ENCODE measurements around the gene PSD2.

Gene PSD2

DNA sequence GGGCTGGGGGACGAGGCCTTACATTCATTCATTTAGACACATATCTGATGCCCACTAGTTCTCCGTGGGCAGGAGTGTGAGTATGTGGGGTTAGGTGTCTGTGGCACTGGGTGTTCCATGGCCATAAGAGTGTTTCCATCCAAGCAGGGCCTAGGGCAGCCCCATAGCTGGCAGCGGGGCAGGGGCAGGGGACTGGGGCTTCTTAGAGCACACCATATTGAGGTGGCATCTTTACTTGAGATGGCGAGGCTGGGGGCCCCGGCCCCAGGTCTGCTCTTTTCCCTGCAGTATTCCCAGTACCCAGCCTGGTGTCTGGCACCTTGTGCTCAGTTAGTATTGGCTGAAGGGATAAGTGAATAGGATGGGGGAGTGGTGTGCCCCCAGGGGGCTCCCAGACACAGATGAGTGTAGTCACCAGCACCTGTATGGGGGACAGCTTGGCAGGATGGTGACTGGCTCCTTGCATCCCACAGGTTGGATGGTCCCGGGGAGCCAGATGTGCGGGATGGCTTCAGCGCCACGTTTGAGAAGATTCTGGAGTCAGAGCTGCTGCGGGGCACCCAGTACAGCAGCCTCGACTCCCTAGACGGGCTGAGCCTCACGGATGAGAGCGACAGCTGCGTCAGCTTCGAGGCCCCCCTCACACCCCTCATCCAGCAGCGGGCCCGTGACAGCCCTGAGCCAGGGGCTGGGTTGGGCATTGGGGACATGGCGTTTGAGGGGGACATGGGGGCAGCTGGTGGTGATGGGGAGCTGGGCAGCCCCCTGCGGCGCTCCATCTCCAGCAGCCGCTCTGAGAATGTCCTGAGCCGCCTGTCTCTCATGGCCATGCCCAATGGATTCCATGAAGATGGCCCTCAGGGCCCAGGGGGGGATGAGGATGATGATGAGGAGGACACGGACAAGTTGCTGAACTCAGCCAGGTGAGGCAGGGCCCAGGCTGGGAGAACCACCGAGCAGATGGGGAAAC is 17.5 kb downstream of the PSD2 start:
- no peak for DNase-seq

DNA sequence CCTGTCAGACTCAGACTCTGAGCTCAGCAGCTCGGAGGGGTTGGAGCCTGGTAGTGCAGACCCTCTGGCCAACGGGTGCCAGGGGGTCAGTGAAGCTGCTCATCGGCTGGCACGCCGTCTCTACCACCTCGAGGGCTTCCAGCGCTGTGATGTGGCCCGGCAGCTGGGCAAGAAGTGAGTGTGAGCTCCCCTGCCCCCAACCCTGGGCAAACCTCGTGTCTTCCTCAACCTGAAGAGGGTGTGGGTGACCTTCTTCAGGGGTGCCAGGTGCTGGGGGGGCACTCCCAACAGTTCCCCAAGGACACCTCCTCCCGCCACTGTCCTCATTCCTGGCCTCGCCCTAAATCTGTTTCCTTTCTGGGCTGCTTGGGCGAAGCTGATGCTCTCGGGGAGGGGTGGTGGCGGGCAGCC is 18.6 kb downstream of the PSD2 start:
- no peak for DNase-seq

DNA sequence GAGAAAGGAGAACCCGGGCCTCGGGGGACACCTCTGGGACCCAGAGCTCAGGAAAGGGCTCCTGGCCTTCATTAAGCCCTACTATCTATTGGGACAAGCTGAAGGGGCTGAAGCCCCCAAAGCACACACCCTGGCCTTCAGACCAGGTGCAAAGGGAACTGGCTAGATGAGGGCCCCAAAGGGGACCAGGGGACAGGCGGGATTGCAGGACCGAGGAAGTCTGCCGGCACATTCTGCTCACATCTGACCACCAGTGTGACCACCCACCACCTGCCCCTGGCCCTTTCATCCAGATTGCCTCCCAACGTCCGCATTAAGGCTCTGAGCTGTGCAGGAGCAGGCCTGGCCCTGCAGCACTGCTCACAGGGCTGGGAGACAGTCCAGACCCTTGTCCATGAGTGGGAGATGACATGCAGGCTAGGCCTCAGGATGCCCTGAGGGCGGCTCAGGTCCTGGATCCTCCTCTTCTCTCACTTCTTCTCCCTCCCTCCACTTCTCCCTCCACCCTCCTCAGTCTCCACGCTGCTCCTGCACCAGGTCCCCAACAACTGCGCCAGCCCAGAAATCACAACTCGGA is 19.2 kb downstream of the PSD2 start:
- no peak for DNase-seq

- DNase-seq = no peak
Measured at GRCh38 chr5:139816566-139816965, 21.0 kb downstream of the PSD2 start.

GRCh38 chr5:139817362-139817761 is 21.8 kb downstream of the PSD2 start:
- DNase-seq = no peak

DNA sequence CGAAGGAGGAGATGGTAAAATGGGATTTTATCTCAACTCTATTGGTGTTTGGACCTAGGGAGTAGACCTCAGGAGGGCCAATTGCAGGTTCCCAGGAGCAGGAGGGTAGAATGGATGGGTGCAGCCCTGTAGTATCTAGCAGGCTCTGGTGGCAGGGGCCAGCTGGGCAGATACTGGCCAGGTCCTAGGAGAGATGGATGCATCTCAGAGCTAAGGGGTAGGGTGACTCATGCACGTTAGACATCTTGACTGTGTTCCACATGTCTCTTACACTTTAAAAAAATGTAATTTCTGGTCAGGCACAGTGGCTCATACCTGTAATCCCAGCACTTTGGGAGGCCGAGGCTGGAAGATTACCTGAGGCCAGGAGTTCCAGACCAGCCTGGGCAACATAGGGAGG is 22.4 kb downstream of the PSD2 start:
- DNase-seq = no peak

DNA sequence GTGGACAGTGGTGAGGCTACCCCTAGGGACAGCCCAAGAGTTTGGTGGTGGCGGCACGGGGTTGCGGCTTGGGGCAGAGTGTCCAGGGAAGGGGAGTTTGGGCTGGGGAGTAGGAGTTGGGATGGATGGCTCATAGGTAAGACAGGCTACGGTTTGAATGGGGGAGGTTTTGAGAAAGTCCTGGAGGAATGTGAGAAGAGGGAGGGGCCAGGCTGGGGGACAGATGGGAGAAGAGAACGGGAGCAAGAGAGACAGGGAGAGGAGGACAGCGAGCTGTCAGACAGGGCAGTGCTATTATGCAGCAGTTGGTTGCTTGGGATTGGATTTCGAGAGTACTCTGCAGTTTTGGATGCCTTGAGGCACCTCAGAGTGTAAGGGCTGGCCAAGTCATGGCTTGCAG is 24.5 kb downstream of the PSD2 start:
- no peak for DNase-seq

- no peak for DNase-seq
Measured at GRCh38 chr5:139820606-139821005, 25.0 kb downstream of the PSD2 start.

DNA sequence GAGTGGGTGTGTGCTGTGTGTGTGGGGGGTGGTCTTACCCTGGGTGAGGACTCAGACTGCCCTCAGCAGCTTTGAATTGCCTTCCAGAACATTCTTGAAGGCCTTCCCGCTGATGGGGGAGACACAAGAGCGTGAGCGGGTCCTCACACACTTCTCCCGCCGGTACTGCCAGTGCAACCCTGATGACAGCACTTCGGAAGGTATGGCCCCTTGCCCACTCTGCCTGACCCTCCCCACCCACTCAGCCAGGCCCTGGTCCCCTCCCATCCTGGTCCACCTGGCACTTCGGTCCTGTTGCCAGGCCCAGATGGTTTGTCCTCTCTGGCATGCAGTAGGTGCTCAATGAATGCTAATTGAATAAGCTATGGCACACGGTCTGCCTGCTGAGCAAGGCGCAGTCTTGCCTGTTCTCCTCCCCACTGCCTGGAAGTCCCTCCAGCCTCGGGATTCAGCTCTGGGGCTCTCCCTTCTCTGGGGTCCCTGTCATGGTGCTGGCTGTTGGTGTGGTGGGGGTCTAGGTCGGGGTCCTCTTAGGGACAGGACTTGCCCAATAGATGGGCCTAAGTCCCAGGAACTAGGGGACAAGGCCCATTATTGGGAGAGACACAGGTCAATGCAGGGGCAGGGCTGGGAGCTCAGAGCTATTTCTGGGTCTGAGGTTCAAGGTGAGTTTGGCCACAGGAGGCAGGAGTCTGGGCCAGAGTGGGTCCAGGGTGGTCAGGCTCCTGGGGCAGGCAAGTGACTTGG is 26.4 kb downstream of the PSD2 start:
- DNase-seq = no peak

DNA sequence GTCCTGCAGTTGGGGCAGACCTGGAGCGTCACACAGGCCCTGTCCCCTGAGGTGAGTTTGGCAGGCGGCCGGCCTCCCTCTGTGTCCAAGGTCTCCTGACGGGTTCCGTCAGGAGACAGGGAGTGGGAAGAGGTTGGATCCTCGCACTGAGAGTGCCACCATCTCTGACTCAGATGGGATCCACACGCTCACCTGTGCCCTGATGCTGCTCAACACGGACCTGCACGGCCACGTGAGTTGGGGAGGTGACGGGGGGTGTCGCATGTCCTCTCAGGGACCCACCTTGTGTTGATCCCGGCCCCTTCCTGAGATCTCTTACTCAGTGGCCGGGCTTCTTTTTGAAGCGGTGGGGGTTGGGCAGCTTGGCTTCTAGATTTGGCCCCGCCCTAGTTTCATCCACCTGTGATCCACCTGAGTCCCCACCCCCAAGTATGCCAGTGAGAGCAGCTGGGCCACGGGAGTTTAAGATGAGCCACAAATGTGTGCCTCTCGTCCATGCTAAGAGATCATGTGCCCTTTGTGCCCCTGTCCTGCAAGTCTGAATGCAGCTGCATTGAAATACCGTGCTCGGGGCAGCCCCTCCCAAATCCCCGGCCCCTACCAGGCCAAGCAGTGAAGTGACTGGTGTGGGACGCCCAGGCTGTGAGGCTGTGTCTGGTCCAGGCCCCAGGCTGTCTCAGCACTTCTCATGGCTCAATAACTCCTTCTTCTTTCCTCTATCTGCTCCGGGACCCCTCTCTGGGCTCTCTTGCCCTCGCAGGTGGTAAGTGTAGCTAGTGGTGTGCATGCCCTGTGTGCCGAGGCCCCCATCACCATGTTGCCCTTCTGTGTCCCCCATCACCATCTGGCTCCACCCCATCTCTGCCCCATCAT is 27.2 kb downstream of the PSD2 start:
- no peak for DNase-seq

DNA sequence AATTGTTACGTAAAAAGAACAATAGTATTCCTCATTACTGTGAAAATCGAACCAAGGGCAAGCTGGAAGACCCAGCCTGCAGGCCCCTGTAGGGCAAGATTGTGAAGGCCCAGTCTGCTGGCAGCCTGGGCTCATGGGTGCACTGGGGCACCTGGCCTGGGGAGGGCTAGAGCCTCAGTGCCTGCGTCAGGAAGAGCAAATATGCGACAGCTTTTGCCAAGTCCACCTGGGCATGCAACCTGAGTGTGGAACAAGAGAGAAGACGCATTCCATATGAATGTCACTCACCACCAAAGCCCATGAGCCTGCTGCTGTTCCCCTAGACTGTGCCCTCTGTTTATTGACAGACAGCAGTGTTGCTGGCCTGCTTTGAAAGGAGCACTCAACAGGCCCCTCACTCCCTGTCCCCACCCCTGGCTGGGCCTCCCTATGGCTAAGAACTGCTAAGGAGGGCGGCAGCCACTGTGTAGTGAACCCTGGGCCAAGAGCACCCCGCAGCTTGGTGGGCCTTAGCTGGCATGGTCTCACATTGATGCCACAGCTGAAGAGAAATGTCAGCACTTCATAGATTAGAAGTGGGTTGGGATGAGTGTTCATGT is 28.2 kb downstream of the PSD2 start:
- DNase-seq = no peak

DNA sequence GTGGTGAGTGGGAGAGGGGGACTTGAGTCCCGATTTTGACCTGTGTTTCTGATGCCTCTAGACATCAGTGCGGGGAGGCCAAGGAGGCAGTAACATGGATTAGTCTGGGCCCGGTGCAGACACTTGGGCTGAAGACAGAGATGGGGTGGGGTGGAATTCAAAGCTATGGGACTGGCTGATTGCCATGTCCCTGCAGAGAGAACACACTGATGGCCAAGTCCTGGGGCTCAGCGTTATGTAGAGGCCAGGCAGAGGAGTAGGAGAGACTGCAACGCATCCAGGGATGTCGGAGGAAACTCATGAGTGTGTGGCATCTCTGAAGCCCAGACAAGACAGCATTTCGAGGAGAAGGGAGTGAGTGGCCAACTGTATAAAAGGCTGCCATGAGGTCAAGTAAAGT is 30.1 kb downstream of the PSD2 start:
- no peak for DNase-seq

DNA sequence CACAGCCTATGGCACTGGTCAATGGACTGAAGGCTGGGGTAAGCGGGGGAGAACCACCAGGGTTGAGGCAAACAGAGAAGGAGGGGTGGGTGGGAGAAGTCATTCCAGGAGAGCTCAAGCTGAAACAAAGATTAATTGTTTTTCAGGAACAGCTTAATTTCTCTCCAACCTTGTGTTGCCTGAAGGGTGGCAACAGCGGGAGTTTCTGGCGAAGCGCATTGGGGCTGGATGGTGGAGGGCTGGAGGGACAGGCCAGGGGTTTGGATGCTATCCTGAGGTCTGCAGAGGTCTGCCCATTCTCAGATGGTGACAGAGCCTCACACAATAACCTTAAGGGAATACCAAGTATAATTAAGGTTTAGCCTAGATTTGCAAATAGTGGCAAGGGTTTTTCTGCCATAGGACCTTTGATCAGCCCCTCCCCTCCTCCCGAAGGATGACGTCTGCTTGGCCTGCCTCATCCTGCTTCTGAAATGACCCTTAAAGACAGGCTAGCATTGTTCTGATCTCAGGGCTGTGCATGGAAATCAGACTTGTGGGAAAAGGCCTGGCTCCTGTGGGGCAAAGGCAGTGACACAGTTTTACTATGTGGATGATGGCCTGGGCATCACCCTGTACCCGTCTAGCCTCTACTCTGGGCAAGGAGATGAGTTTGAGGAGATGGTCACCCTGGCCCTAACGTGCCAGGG is 32.7 kb downstream of the PSD2 start:
- DNase-seq = no peak

DNA sequence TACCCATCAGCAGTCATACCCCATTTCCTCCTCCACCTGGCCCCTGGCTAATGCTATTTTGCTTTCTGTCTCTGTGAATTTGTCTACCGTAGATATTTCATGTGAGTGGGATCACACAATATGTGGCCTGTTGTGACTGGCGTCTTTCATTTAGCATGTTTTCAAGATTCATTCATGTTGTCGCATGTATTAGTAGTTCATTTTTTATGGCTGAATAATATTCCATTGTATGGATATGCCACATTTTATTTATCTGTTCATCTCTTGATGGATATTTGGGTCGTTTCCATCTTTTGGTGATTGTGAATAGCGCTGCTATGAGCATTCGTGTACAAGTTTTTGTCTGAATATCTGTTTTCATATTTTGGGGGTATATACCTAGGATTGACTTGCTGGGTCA is 33.9 kb downstream of the PSD2 start:
- DNase-seq = no peak

DNA sequence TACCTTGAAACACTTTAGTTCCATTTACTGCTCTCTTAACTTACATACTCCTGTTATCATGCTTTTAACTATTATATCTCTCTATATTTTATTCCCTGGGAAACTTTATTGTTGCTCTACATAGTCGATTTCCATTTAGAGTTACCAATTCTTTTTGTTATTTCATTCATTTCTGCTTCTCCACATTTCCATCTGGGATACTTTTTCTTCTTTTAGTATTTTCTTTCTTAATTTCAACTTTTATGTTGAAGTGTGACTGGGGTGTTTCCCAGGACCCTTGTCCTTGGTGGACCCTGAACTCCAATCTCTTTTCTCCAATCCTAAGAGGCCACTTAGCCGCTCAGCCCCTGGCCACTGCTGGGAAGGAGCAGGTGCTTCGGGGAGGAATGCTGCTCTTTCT is 36.0 kb downstream of the PSD2 start:
- DNase-seq = no peak

GRCh38 chr5:139833525-139833924 is 37.9 kb downstream of the PSD2 start:
- no peak for DNase-seq

GRCh38 chr5:139835656-139836055 is 40.0 kb downstream of the PSD2 start:
- no peak for DNase-seq

GRCh38 chr5:139836469-139837208 is 41.0 kb downstream of the PSD2 start:
- DNase-seq = no peak

DNA sequence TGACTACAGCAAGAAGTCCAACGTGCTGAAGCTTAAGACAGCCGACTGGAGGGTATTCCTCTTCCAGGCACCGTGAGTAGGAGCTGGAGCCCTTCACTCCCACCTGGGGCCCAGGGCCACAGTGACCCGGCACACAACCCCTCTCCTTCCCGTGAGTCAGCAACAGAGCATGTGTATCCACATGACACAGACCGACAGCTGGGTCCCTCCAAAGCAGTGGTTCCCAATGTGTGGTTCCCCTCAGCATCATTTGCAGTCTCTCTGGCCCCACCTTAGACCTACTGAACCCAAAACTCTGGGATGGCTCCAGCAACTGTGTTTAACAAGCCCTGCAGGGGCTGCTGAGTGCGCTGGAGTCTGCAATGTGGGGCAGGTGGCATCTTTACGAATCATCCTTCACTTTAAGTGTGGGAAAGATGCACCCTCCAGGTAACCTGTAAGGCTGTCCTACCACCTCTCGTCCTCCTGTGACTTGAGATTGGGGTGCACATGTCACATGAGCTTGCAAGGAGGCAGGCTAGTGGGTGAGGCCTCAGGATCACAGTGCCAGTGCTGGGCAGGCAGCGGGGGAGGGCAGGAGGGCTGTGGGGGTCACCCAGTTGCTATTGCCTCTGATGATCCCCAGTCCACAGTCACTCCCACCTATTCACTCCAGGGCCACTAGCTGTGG is 42.2 kb downstream of the PSD2 start:
- no peak for DNase-seq

Measured in CD4-positive, alpha-beta T cell treated with Interleukin-17A for 4 hours (primary cell).